Smooth muscle cell (in vitro differentiated cells): ENCODE results near the gene EAF1. TPM values are rescaled to one million over a fixed set of nuclear protein-coding genes. Genes with fewer than 3 reads are reported as not detected.

ENCODE experiments used
- DNase-seq: peaks from one replicate; lab custom pipeline; 2025; ENCODE audit not compliant: unreplicated experiment; lab: John Stamatoyannopoulos, UW
- H2AFZ ChIP-seq: fragments of 200-600 bp; sonication (generic); 2 replicates; pipeline ENCODE4 v1.6.0; 2016; ENCODE audit warnings: antibody characterized with exemption, low read depth, mild to moderate bottlenecking
- H3F3A ChIP-seq: fragments of 200-600 bp; sonication (generic); 2 replicates; pipeline ENCODE4 v1.6.0; 2017; ENCODE audit warnings: antibody characterized with exemption, low read depth
- H3K27ac ChIP-seq: fragments of 200-600 bp; sonication (generic); 2 replicates; pipeline ENCODE4 v1.5.1; 2016; ENCODE audit warnings: low read depth, mild to moderate bottlenecking
- H3K27me3 ChIP-seq: fragments of 200-600 bp; sonication (generic); 2 replicates; pipeline ENCODE4 v1.6.1; 2016; ENCODE audit warnings: low read depth, mild to moderate bottlenecking
- H3K36me3 ChIP-seq: fragments of 200-600 bp; sonication (generic); 2 replicates; pipeline ENCODE4 v1.5.1; 2016; ENCODE audit warnings: low read depth
- H3K4me1 ChIP-seq: fragments of 200-600 bp; sonication (generic); 2 replicates; pipeline ENCODE4 v1.5.1; 2016; ENCODE audit warnings: low read depth
- H3K4me2 ChIP-seq: fragments of 200-600 bp; sonication (generic); 2 replicates; pipeline ENCODE4 v1.6.0; 2016; ENCODE audit warnings: mild to moderate bottlenecking
- H3K4me3 ChIP-seq: fragments of 200-600 bp; sonication (generic); 2 replicates; pipeline ENCODE4 v1.5.1; 2016; ENCODE audit warnings: mild to moderate bottlenecking
- H3K79me2 ChIP-seq: fragments of 200-600 bp; sonication (generic); 2 replicates; pipeline ENCODE4 v1.6.0; 2016; ENCODE audit warnings: low read depth, mild to moderate bottlenecking
- H3K9ac ChIP-seq: fragments of 200-600 bp; sonication (generic); 2 replicates; pipeline ENCODE4 v1.6.0; 2016; ENCODE audit warnings: low read depth
- H3K9me3 ChIP-seq: fragments of 200-600 bp; sonication (generic); replicated peaks from 2 replicates; pipeline ENCODE4 v1.5.1; 2016; ENCODE audit warnings: low read depth
- H4K20me1 ChIP-seq: fragments of 200-600 bp; sonication (generic); 2 replicates; pipeline ENCODE4 v1.6.0; 2016; ENCODE audit warnings: low read depth
- WGBS: methylation state at CpG from one replicate; pipeline ENCODE4 v1.1.7; 2016; ENCODE audit warnings: low lambda C conversion rate; 5-methylcytosine and 5-hydroxymethylcytosine counted together
- polyA plus RNA-seq: library from polyadenylated mRNA; unstranded; fragments of >200 nt; fragmentation: Nextera tagmentation; extraction: Ambion mirVana; gene quantifications from 2 replicates; pipeline ENCODE4 v1.2.1, GENCODE V29; 2016
- total RNA-seq: library from RNA; depleted of rRNA; stranded (reverse); fragments of >200 nt; gene quantifications from 2 replicates; pipeline ENCODE4 v1.2.3, GENCODE V29; 2014
- TF ChIP-seq, protein P1 (sequence below): fragments of 200-600 bp; sonication (generic); IDR thresholded peaks from 2 replicates; pipeline ENCODE4 v1.5.1; 2017; ENCODE audit warnings: borderline replicate concordance, mild to moderate bottlenecking, antibody characterized with exemption; ENCODE audit not compliant: insufficient read depth, poor library complexity, severe bottlenecking

The EAF1 gene
- total and polyA plus RNA-seq, 2 experiments from 2014 or later, result 9.5 to 22.1 TPM

GRCh38 chr3:15486020-15486419 is 58.6 kb downstream of the EAF1 start:
- 94% methylated on average over 2 of the region's 2 CpGs for WGBS
- H2AFZ ChIP-seq, result no peak overlapping the region
- no peaks in the 10 kb centered on the region for H3K4me1 ChIP-seq
- no peak overlapping the region for H3K27ac ChIP-seq
- H4K20me1 ChIP-seq, result no peaks in the 10 kb centered on the region
- TF ChIP-seq, protein P1, sequence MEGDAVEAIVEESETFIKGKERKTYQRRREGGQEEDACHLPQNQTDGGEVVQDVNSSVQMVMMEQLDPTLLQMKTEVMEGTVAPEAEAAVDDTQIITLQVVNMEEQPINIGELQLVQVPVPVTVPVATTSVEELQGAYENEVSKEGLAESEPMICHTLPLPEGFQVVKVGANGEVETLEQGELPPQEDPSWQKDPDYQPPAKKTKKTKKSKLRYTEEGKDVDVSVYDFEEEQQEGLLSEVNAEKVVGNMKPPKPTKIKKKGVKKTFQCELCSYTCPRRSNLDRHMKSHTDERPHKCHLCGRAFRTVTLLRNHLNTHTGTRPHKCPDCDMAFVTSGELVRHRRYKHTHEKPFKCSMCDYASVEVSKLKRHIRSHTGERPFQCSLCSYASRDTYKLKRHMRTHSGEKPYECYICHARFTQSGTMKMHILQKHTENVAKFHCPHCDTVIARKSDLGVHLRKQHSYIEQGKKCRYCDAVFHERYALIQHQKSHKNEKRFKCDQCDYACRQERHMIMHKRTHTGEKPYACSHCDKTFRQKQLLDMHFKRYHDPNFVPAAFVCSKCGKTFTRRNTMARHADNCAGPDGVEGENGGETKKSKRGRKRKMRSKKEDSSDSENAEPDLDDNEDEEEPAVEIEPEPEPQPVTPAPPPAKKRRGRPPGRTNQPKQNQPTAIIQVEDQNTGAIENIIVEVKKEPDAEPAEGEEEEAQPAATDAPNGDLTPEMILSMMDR, result no peak
- no peaks in the 10 kb centered on the region for H3K9me3 ChIP-seq
- H3K9ac ChIP-seq, result no peak overlapping the region
- no peak overlapping the region for H3K4me2 ChIP-seq
- no peaks in the 10 kb centered on the region for H3F3A ChIP-seq
- no peaks in the 10 kb centered on the region for H3K36me3 ChIP-seq
- DNase-seq, result no peak
- no peaks in the 10 kb centered on the region for H3K79me2 ChIP-seq
- no peaks in the 10 kb centered on the region for H3K27me3 ChIP-seq
- H3K4me3 ChIP-seq, result no peak overlapping the region

GRCh38 chr3:15486979-15487378 is 59.6 kb downstream of the EAF1 start:
- Histone ChIP-seq H4K20me1 (no peaks in the 10 kb centered on the region), H3K27me3 (no peaks in the 10 kb centered on the region), H3K36me3 (no peaks in the 10 kb centered on the region), H3K27ac (no peak overlapping the region), H2AFZ (no peak overlapping the region), H3F3A (no peaks in the 10 kb centered on the region), H3K9ac (no peak overlapping the region), H3K4me3 (no peak overlapping the region), H3K4me1 (no peaks in the 10 kb centered on the region), H3K4me2 (no peak overlapping the region), H3K9me3 (no peaks in the 10 kb centered on the region), H3K79me2 (no peaks in the 10 kb centered on the region)
- no peak for DNase-seq
- 84% methylated on average over 4 of the region's 4 CpGs for whole genome bisulfite sequencing
- TF ChIP-seq, protein P1, result no peak

DNA sequence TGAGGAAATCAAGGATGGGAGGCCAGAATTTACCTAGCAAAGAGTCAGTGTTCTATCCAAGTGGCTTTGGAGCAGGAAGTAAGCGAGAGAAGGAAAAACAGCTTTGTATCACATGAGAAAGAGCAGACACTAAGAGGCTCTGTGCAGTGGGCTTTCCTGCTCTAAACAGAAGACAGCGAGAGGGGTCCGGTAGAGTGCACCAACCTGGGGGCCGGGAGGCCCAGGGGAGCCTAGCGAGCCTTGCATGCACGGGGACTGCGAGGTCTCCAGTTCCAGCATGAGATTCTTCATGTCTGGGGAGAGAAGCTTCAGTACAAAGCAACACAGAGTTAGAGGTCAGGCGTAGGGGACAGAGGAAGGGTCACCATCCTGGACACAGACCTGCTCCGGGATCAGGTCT is 60.6 kb downstream of the EAF1 start:
- Histone ChIP-seq H3K4me3 (no peak overlapping the region), H4K20me1 (no peaks in the 10 kb centered on the region), H3K4me2 (no peak overlapping the region), H3K27me3 (no peaks in the 10 kb centered on the region), H3K4me1 (no peaks in the 10 kb centered on the region), H3K9ac (no peak overlapping the region), H3K36me3 (no peaks in the 10 kb centered on the region), H3F3A (no peaks in the 10 kb centered on the region), H3K79me2 (no peaks in the 10 kb centered on the region), H2AFZ (no peak overlapping the region), H3K9me3 (no peaks in the 10 kb centered on the region), H3K27ac (no peak overlapping the region)
- no peak for DNase-seq
- 94% methylated on average over 9 of the region's 9 CpGs for WGBS
- TF ChIP-seq, protein P1, result no peak

- Histone ChIP-seq H3K27me3 (no peaks in the 10 kb centered on the region), H4K20me1 (no peaks in the 10 kb centered on the region), H3K36me3 (no peaks in the 10 kb centered on the region), H3K27ac (no peak overlapping the region), H3K9ac (no peak overlapping the region), H2AFZ (no peak overlapping the region), H3F3A (no peaks in the 10 kb centered on the region), H3K79me2 (no peaks in the 10 kb centered on the region), H3K9me3 (no peaks in the 10 kb centered on the region), H3K4me3 (no peak overlapping the region), H3K4me1 (no peaks in the 10 kb centered on the region), H3K4me2 (no peak overlapping the region)
- WGBS, result 95% methylated on average over 2 of the region's 2 CpGs
- TF ChIP-seq, protein P1, result no peak
- DNase-seq, result no peak
These were observed 62.8 kb downstream of the EAF1 start for GRCh38 chr3:15490158-15490557.
